ENCODE results near the gene GLCCI1.
A peak's percentile ranks its signal among the peaks of the same experiment; 100 is the strongest.
"Not testable (repeated sequence)": the region's sequence is repeated elsewhere in the genome, so short reads cannot be mapped to it uniquely, and the experiment has no call there.

The GLCCI1 gene

GRCh38 chr7:8056439-8056838 is 87.8 kb downstream of the GLCCI1 start:
- DNase-seq: no peak

- DNase-seq: no peak
Measured at GRCh38 chr7:8057566-8057965, 89.0 kb downstream of the GLCCI1 start.

- DNase-seq: no peak
Measured at GRCh38 chr7:8058322-8058721, 89.7 kb downstream of the GLCCI1 start.

- DNase-seq: no peak
Measured at GRCh38 chr7:8058852-8059251, 90.3 kb downstream of the GLCCI1 start.

GRCh38 chr7:8060241-8060640 is 91.6 kb downstream of the GLCCI1 start:
- DNase-seq: no peak

GRCh38 chr7:8063300-8063699 is 94.7 kb downstream of the GLCCI1 start:
- not testable (repeated sequence) for DNase-seq

GRCh38 chr7:8063706-8064297 is 95.2 kb downstream of the GLCCI1 start:
- no peak for DNase-seq

- DNase-seq: no peak
Measured at GRCh38 chr7:8064828-8065227, 96.2 kb downstream of the GLCCI1 start.

- DNase-seq: no peak
Measured at GRCh38 chr7:8065356-8065813, 96.8 kb downstream of the GLCCI1 start.

- peak in 1 of 2 experiments; percentile 32 for DNase-seq
Measured at GRCh38 chr7:8068892-8069686, 100.5 kb downstream of the GLCCI1 start.

GRCh38 chr7:8070451-8071180 is 102.0 kb downstream of the GLCCI1 start:
- DNase-seq: peak; percentile 11 to 40

GRCh38 chr7:8078418-8078817 is 109.8 kb downstream of the GLCCI1 start:
- no peak for DNase-seq

- DNase-seq: no peak
Measured at GRCh38 chr7:8082762-8083161, 114.2 kb downstream of the GLCCI1 start.

- no peak for DNase-seq
Measured at GRCh38 chr7:8084836-8085235, 116.2 kb downstream of the GLCCI1 start.

- no peak for DNase-seq
Measured at GRCh38 chr7:8085420-8085819, 116.8 kb downstream of the GLCCI1 start.

GRCh38 chr7:8086239-8086638 is 117.6 kb downstream of the GLCCI1 start:
- DNase-seq: no peak

GRCh38 chr7:8089036-8089780 is 120.6 kb downstream of the GLCCI1 start:
- DNase-seq: peak in 1 of 2 experiments; percentile 25

- no peak for DNase-seq
Measured at GRCh38 chr7:8092140-8092539, 123.5 kb downstream of the GLCCI1 start.

GRCh38 chr7:8094164-8095140 is 125.9 kb downstream of the GLCCI1 start:
- peak in 1 of 2 experiments; percentile 8 for DNase-seq

GRCh38 chr7:8101292-8101691 is 132.7 kb downstream of the GLCCI1 start:
- not testable (repeated sequence) for DNase-seq

- DNase-seq: no peak
Measured at GRCh38 chr7:8103282-8103681, 134.7 kb downstream of the GLCCI1 start.

Measured in cerebellar nuclear complex (tissue), 1 donor.